Ishikawa (cell line): ENCODE measurements around the gene ECEL1.

ENCODE experiments used
- CEBPB ChIP-seq: IDR thresholded peaks from 2 replicates; pipeline ENCODE4 v1.6.1; 2012
- EGR1 ChIP-seq: IDR thresholded peaks from 2 replicates; pipeline ENCODE4 v1.6.1; 2012
- EP300 ChIP-seq: IDR thresholded peaks from 2 replicates; pipeline ENCODE4 v1.6.1; 2012; ENCODE audit warnings: borderline replicate concordance
- MAX ChIP-seq: IDR thresholded peaks from 2 replicates; pipeline ENCODE4 v1.6.1; 2012
- NFIC ChIP-seq: IDR thresholded peaks from 2 replicates; pipeline ENCODE4 v1.6.1; 2012
- RAD21 ChIP-seq: IDR thresholded peaks from 2 replicates; pipeline ENCODE4 v1.6.1; 2012; ENCODE audit warnings: low read depth
- REST ChIP-seq: IDR thresholded peaks from 2 replicates; pipeline ENCODE4 v1.6.1; 2012; ENCODE audit warnings: low read depth, mild to moderate bottlenecking
- TAF1 ChIP-seq: IDR thresholded peaks from 2 replicates; pipeline ENCODE4 v1.6.1; 2012; ENCODE audit warnings: low read depth, mild to moderate bottlenecking
- TCF12 ChIP-seq: IDR thresholded peaks from 2 replicates; pipeline ENCODE4 v1.6.1; 2012; ENCODE audit warnings: low read depth
- YY1 ChIP-seq: IDR thresholded peaks from 2 replicates; pipeline ENCODE4 v1.6.1; 2012; ENCODE audit warnings: low read depth
- ZBTB7A ChIP-seq: IDR thresholded peaks from 2 replicates; pipeline ENCODE4 v1.6.1; 2012; ENCODE audit warnings: low read depth

- TF ChIP-seq RAD21 (no peak), EP300 (no peak), TAF1 (no peak), YY1 (no peak), MAX (no peak), REST (no peak), CEBPB (no peak), NFIC (no peak), ZBTB7A (no peak), TCF12 (no peak), EGR1 (no peak)
Observed at GRCh38 chr2:232497348-232497747, 9.7 kb upstream of the ECEL1 start.
